Globus pallidus (tissue), 1 donor: Measurements from ENCODE around the gene HSPA12A.
A peak's percentile ranks its signal among the peaks of the same experiment; 100 is the strongest.

Experiments
- DNase-seq: peaks from one replicate; pipeline ENCODE4 v3.0.0-alpha.2; 2015; ENCODE audit warnings: low spot score

Gene HSPA12A, protein sequence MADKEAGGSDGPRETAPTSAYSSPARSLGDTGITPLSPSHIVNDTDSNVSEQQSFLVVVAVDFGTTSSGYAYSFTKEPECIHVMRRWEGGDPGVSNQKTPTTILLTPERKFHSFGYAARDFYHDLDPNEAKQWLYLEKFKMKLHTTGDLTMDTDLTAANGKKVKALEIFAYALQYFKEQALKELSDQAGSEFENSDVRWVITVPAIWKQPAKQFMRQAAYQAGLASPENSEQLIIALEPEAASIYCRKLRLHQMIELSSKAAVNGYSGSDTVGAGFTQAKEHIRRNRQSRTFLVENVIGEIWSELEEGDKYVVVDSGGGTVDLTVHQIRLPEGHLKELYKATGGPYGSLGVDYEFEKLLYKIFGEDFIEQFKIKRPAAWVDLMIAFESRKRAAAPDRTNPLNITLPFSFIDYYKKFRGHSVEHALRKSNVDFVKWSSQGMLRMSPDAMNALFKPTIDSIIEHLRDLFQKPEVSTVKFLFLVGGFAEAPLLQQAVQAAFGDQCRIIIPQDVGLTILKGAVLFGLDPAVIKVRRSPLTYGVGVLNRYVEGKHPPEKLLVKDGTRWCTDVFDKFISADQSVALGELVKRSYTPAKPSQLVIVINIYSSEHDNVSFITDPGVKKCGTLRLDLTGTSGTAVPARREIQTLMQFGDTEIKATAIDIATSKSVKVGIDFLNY

DNA sequence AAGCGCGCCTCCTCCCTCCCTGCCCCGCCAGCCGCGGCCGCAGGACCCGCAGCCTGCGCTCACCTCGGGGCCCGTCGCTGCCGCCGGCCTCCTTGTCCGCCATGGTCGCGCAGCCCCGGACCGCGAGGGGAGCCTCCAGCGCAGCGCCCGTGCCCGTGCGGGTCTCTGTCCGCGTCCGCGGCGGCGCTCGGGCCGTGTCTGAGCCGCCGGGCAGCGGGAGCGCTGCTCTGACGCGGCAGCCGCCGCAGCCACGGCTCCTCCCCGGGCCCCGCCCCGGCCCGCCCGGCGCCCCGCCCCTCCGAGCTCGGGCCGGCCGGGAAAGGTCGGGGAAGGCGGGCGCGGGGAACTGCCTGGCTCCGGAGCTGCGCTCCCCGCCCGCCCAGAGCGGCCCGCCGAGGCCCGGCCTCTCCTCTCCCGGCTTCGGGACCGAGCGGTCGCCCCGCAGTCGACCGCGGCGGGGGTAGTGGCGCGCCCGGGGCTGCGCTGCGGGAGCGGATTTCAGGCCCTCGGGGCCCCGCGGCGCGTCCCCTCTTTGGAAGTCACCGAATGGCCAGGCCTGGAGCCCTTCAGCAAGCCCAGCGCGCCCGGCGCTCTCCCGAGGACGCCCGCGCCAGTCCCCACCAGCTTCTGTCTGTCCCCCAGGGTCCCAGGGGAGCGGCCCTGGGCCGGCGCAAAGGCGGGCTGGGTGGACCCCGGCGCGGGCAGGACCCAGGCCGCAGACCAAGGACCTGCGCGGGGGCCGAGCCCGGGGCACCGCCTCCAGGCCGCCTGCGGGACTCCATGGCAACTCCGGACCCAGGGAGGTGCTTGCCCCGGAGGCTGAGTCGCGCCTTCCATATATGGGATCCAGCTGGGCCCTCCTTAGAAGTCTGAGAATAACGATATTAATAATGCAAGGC is at the start of gene HSPA12A:
Gene HSPA12A, minus strand, starts transcription at position 200 of the 899 bp plus-strand sequence. Its CDS starts 97 bp downstream, at position 103.
- DNase-seq = peak; percentile 86

DNA sequence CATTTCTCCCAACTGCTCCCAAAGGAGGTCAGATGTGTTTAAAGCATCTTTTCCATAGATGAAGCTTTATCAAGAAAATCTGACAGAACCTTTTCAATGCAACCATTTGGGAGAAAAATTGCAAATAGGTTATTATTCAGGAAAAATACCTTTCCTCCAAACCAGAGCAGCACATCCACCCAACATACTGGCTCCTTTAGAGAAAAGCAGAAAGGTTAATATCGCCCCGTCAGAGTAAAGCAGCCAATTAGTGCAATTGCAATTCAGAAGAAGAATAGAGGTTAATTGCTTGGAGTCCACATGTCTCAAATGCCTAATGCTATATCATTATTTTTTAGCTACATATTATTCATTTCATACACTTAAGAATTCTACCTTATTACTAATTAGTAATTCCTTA is 48.9 kb upstream of the HSPA12A start:
- no peak for DNase-seq

DNA sequence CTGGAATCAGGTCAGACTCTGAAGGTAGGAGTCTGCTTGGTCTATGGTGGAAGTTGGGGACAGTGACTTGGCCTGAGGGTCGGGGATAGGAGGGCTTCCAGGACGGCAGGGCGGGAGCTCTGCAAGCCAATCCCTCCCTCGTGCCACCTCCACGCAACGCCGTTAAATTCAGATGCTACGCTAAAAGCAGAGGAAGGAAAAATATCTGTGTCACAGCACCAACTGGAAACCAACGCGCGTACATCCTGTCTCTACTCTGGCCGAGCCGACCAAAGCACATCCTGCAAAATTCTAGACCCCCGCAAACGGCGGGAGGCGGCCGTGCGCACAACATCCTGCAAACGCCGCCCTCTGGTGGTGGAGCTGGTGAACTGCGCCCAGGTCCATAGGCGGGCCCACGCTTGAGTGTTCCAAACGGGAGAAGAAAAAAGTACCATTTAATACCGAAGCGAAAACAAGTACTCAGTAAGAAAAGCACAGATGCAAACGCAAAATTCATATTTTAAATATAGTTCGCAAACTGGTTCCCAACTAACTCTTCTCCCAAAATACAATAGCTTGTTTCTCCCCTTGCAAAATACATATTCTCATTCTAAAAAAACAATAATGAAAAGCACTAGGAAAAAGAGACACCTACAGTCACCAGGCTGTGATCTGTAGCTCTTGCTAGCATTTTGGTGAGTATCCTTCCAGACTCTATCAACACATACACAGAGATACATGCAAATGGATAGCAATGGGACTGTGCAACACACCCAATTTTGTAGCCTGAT is 45.7 kb upstream of the HSPA12A start:
- peak; percentile 56 for DNase-seq

GRCh38 chr10:116787053-116787659 is 44.8 kb upstream of the HSPA12A start:
- DNase-seq = no peak

GRCh38 chr10:116785867-116786266 is 43.5 kb upstream of the HSPA12A start:
- DNase-seq = no peak

- DNase-seq = no peak
These were observed 42.9 kb upstream of the HSPA12A start for GRCh38 chr10:116785282-116785681.

DNA sequence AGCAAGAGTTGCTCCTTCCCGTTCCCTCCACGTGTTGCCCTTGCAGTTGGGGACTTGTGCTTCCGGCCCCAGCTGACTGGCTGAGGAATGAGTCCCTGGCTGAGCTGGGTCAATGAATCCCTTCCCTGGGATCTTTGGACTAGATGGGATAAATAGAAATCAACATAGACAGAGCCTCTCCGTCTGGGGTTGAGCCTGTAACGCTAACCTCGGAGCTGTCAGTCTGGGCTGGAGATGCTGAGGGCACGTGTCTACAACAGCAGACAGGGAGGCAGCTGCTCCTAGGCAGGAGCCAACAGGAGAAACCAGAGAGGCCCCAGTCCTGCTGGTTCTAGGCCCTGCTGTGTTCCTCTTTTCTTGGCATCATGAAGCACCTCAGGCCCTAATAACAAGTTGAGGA is 42.3 kb upstream of the HSPA12A start:
- no peak for DNase-seq

- no peak for DNase-seq
These were observed 41.7 kb upstream of the HSPA12A start for GRCh38 chr10:116784035-116784434.

DNA sequence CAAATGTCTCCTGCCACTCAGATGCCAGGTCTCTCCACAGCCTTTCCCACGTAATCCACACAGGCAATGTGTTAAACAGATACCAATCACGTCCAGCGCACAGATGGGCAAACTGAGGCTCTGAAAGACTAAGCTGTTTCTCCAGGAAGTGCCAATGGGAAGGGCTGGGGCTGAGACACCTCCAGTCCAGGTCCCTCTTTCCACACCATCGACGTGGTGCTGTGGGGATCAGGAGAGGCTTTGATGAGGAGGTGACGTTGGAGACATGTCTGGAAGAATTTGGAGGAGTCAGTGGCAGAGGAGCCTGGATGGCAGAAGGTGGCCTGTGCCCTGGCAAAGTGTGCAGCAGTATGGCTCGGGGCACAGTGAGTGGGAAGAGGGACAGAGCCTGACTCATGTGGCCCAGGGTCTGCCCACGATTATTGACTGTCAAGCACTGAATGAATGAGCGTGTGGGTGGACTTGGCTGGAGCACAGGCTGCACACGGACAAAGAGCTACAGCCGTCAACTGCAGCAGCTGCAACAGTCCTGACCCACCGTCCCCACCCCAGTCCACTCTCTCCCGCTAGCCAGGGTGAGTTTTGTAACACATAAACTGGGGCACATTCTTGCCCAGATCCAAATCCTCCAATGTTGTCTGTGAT is 40.8 kb upstream of the HSPA12A start:
- no peak for DNase-seq

- no peak for DNase-seq
These were observed 39.1 kb upstream of the HSPA12A start for GRCh38 chr10:116781370-116781884.

DNA sequence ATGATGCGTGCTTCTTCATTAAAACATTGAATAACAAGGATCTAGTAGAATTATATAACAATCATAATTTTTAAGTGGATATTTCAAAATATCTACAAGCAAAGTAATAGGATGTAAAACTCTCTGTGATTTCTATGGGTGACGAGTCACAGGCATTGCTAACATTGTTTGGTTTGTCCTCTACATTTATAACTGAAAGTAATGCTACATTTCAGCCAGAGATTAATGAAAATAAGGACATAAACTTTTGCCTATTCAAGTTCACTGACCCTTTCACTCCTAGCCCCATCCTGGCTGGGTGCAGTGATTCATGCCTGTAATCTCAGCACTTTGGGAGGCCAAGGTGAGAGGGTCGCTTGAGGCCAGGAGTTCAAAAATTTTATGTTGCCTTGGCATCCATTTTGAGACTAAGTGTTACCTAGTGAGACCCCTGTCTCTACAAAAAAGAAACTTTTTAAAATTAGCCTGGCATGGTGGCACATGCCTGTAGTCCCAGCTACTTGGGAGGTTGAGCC is 38.4 kb upstream of the HSPA12A start:
- no peak for DNase-seq

DNA sequence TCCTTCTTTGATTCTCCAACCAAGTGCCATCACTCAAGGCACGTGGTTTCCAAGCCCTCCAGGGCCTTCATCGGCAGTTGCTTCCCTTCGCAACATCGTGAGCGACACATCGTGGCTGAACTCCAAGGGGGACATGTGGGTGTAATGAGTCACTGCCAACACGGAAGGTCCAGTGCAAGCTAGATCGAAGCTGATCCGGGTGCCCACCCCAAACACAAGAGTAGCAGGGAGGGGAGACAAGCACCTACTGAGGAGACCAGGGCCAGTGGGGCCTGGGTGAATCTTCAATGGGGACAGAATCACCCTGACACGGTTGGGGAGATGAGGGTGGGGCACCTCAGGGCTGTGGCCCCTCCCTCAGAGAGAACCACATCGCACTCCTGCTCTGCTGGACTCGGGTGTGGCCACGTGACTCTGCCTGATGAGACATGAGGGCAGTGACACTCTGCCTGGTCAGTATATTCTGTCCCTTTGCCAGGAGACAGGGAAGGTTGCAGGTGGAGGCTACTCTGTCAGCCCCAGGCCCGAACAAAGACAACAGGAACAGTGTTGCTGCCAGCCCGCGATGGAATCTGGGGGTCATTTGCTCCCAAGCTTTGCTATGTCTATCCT is 36.8 kb upstream of the HSPA12A start:
- DNase-seq = no peak

- no peak for DNase-seq
These were observed 34.6 kb upstream of the HSPA12A start for GRCh38 chr10:116777006-116777405.

- no peak for DNase-seq
These were observed 33.4 kb upstream of the HSPA12A start for GRCh38 chr10:116775488-116776400.

DNA sequence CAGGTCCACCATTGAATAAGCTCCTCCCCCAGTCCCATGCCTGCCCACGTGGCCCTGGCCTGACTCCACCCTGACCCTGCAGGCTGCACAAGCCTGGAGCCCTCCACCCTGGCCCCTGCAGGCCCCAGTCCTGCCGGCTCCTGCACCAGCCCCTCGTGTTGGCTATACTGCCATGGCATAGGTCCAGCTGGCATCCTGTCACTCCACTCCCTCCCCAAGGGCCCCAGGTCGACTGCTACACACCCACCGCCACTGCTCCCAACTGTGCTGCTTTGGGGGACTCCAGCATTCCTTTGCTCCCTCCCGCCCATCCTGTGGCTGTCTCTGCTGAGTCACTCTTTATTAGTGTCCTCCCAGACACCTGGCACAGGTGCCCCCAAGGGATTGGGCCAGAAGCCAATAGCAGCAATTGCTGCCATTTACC is 32.4 kb upstream of the HSPA12A start:
- DNase-seq = no peak

GRCh38 chr10:116772909-116773705 is 30.7 kb upstream of the HSPA12A start:
- no peak for DNase-seq

DNA sequence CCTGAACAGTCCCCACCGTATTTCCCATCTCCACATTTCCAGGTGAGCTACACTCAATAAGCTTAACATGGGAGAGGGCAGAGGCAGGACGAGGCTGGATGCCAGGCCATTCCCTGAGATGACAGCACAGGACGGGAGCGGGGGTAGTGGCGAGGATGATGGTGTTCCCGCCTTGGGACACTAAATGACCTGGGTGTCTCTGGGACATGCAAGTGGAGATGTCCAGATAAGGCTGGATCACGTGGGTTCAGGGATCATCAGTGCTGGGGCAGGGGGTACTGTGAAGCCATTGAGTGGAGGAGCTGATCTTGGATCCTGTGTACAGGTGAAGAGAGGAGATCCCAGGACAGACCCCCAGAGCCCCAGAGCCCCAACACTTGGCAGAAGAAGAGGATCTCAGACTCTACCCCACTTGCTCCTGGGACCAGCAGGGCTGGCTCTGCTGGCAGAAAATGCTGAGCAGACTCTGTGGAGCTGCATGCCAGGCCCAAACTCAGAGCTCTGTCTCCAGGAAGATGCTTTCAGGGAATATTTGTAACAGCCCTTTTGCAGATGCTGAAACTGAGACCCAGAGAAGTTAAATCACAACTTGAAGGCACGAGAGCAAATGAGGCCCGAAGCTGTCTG is 29.7 kb upstream of the HSPA12A start:
- DNase-seq = no peak
